GM10248 (cell line): ENCODE measurements around the gene CNOT4.

ENCODE experiments used
- CTCF ChIA-PET: fragments of 300-600 bp; sonication (Branson Sonifier 250); formaldehyde crosslinking; extraction: SDS; loops from one replicate; lab custom pipeline; 2021; ENCODE audit warnings: antibody characterized with exemption; lab: Yijun Ruan, JAX
- POLR2A ChIA-PET: fragments of 350-650 bp; sonication (Branson Sonifier 250); formaldehyde crosslinking; extraction: SDS; loops from one replicate; lab custom pipeline; 2020; ENCODE audit warnings: antibody characterized with exemption; lab: Yijun Ruan, JAX
- DNase-seq: peaks from one replicate; pipeline ENCODE4 v3.0.0; 2012; ENCODE audit errors: extremely low spot score
- TF ChIP-seq, protein P1 (sequence below): IDR thresholded peaks from 2 replicates; pipeline ENCODE4 v1.5.1; 2012; ENCODE audit warnings: mild to moderate bottlenecking, low read depth; ENCODE audit errors: extremely low read depth, missing control alignments, control extremely low read depth

The CNOT4 gene

DNA sequence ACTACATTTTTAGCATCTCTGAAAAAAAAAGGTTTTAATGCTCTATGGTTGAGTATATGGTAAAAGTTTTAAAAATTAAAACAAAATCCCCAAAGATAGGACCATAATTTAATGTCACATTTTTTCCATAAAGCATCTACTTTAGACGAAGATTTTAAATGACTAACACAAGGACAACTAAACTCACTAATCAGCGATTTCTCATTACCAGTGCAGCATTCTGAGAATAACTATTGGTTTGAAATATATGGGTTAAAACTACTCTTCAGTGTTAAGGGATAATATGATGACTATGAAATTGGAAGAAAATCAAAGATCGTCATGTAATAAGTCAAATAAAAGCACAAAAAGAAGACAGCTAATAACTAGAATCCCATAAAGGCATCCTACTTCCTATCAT lies 118.4 kb downstream of the CNOT4 start:
- DNase-seq = no peak
- ChIA-PET CTCF (interaction anchor here (1.4 to 2.3 kb wide), 3 partner anchors 10 to 15 kb away, joined by 3 to 9 read pairs (median 4); no protein-coding TSS in a partner anchor), POLR2A (no interaction called here)
- TF ChIP-seq, protein P1, sequence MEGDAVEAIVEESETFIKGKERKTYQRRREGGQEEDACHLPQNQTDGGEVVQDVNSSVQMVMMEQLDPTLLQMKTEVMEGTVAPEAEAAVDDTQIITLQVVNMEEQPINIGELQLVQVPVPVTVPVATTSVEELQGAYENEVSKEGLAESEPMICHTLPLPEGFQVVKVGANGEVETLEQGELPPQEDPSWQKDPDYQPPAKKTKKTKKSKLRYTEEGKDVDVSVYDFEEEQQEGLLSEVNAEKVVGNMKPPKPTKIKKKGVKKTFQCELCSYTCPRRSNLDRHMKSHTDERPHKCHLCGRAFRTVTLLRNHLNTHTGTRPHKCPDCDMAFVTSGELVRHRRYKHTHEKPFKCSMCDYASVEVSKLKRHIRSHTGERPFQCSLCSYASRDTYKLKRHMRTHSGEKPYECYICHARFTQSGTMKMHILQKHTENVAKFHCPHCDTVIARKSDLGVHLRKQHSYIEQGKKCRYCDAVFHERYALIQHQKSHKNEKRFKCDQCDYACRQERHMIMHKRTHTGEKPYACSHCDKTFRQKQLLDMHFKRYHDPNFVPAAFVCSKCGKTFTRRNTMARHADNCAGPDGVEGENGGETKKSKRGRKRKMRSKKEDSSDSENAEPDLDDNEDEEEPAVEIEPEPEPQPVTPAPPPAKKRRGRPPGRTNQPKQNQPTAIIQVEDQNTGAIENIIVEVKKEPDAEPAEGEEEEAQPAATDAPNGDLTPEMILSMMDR = no peak

DNA sequence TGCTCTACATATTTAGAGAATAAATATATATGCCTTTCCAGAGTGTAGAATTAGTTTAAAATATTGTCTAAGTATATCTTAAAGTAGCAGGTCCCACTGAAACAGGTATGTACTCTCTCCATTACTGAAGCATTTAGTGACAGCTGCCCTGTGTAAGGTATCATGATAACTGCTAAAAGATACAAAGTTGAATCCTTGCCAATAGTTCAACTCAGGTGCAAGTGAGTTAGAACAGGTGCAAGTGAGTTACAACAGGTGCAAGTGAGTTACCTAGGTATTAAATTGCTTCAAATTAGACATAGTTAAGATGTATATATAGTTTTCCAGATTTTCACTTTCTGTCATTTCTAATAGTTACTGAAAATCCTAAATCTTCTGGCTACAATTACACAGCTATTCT lies 119.1 kb downstream of the CNOT4 start:
- POLR2A ChIA-PET = no interaction called here
- no peak for DNase-seq
- TF ChIP-seq, protein P1 = no peak
- CTCF ChIA-PET = interaction anchor here (1.4 to 2.3 kb wide), 3 partner anchors 9 to 16 kb away, joined by 3 to 9 read pairs (median 4); no protein-coding TSS in a partner anchor

DNA sequence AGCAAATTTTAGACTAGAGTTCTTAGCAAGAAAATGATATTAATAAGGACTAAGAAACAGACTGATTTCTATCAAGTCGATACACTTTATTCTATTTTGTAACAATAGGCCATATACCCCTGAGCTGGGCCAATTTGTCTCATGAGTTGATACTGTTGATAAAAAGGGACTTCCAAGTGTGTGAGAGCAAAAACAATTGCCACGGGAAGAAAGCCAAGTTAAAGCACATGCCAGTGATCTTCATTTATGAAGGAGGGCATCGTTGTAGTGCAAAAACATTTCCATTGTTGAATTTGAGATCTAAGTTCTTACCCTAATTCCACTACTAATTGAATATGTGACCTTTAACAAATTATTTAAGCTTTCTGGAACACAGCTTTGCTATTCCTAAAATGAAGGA lies 119.9 kb downstream of the CNOT4 start:
- DNase-seq = no peak
- CTCF ChIA-PET = interaction anchor here (2.3 kb wide), 1 partner anchor 9 kb away, joined by 9 read pairs; no protein-coding TSS in a partner anchor
- TF ChIP-seq, protein P1 = no peak
- POLR2A ChIA-PET = no interaction called here

DNA sequence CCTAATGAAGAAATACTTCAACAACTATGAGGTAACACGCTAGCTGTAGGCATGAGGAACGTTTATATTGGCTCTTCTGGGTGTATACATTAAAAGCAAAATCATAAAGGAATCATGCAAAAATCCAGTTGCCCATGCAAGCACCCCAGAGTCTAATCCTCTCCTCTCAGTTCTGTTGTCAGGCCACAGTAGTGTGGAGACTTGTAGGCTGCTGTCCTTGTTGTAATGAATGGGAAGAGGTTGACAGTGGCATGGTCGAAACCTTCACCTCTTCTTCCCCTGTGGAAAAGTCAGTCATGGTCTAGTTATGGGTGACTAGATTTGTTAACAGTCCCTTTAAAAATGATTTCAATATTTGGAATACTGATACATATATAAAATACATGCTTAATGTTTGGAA lies 121.3 kb downstream of the CNOT4 start:
- CTCF ChIA-PET = no interaction called here
- POLR2A ChIA-PET = no interaction called here
- TF ChIP-seq, protein P1 = no peak
- DNase-seq = no peak

DNA sequence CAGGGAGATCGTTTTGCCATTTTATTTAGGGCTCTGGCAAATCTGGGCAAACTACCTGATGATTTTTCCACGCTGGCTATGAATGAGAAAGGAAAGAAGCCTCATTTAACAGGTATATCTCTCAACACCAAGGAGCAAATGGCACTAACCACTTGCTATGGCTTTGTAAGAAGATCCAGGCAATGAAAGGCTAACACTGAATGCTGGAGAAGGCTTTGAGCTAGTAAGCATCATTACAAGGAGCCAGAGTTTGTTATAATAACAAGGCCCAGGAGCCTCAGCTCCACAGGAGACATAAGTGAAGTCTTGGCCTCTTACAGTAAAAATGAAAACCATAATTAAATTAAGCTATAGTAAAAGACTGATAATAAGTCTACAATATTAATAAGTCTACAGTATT lies 123.1 kb downstream of the CNOT4 start:
- no peak for DNase-seq
- ChIA-PET POLR2A (no interaction called here), CTCF (no interaction called here)
- TF ChIP-seq, protein P1 = no peak

DNA sequence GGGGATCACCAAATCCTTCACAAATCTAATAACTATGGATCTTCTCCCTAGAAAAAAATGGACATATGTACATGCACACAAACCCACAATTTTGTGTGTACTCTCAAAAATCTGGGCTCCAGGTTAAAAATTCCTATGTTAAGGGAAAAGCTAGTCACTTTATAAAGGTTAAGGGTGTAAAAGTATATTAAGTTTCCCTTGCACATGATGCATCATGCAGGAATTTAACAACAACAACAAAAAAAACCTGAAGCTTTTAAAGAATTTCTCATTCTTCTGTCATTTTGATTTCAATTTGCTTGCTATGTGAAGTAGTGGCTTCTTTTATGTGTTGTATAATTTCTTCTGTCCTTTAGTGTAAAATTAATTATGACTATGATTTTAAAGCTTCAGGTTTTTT lies 123.7 kb downstream of the CNOT4 start:
- DNase-seq = no peak
- CTCF ChIA-PET = no interaction called here

More for the DNA sequence above, 123.7 kb downstream of the CNOT4 start:
- POLR2A ChIA-PET = no interaction called here
- TF ChIP-seq, protein P1 = no peak
